Medulla oblongata (tissue), 1 donor: ENCODE measurements around the gene MACROD1.
"Not testable (repeated sequence)": the region's sequence is repeated elsewhere in the genome, so short reads cannot be mapped to it uniquely, and the experiment has no call there.

ENCODE experiments used
- DNase-seq: peaks from one replicate; pipeline ENCODE4 v3.0.0-alpha.2; 2015; ENCODE audit errors: extremely low spot score

The MACROD1 gene

GRCh38 chr11:63999349-64000025 is 166.4 kb downstream of the MACROD1 start:
- no peak for DNase-seq

GRCh38 chr11:63998558-63999348 is 167.2 kb downstream of the MACROD1 start:
- DNase-seq = no peak

GRCh38 chr11:63997801-63998337 is 168.0 kb downstream of the MACROD1 start:
- no peak for DNase-seq

GRCh38 chr11:63997104-63997700 is 168.7 kb downstream of the MACROD1 start:
- no peak for DNase-seq

GRCh38 chr11:63996512-63996911 is 169.4 kb downstream of the MACROD1 start:
- no peak for DNase-seq

- DNase-seq = no peak
These were observed 171.9 kb downstream of the MACROD1 start for GRCh38 chr11:63993993-63994392.

- DNase-seq = no peak
These were observed 172.8 kb downstream of the MACROD1 start for GRCh38 chr11:63993100-63993499.

GRCh38 chr11:63991558-63991957 is 174.4 kb downstream of the MACROD1 start:
- DNase-seq = no peak

GRCh38 chr11:63986932-63987513 is 178.9 kb downstream of the MACROD1 start:
- no peak for DNase-seq

GRCh38 chr11:63986156-63986931 is 179.6 kb downstream of the MACROD1 start, which contains the start of gene OTUB1:
TSS of gene OTUB1 (plus strand) at chr11:63986438. CDS start at chr11:63986457, 19 bp downstream.
- DNase-seq = peak; percentile 89

GRCh38 chr11:63985812-63986155 is 180.1 kb downstream of the MACROD1 start:
- no peak for DNase-seq

GRCh38 chr11:63979426-63979825 is 186.5 kb downstream of the MACROD1 start:
- DNase-seq = no peak

GRCh38 chr11:63978551-63979239 is 187.2 kb downstream of the MACROD1 start:
- no peak for DNase-seq

GRCh38 chr11:63974259-63975143 is 191.4 kb downstream of the MACROD1 start, which contains the start of gene COX8A:
TSS of gene COX8A (plus strand) at chr11:63974620. CDS start at chr11:63974681, 61 bp downstream.
- DNase-seq = peak; percentile 100

GRCh38 chr11:63973912-63974258 is 192.0 kb downstream of the MACROD1 start:
- not testable (repeated sequence) for DNase-seq

- DNase-seq = no peak
These were observed 195.0 kb downstream of the MACROD1 start for GRCh38 chr11:63970902-63971301.

GRCh38 chr11:63969461-63969860 is 196.5 kb downstream of the MACROD1 start:
- no peak for DNase-seq

- no peak for DNase-seq
These were observed 199.5 kb downstream of the MACROD1 start for GRCh38 chr11:63966444-63966843.

- not testable (repeated sequence) for DNase-seq
These were observed 202.0 kb downstream of the MACROD1 start for GRCh38 chr11:63963895-63964294.
